HL-60 (cell line): ENCODE results near the gene CENPC.

Experiments used
- CTCF ChIP-seq: IDR thresholded peaks from one replicate; pipeline ENCODE4 v1.5.1; 2011; ENCODE audit warnings: low read length, control low read depth, inconsistent platforms; ENCODE audit not compliant: insufficient read depth
- GABPA ChIP-seq: IDR thresholded peaks from 2 replicates; pipeline ENCODE4 v1.6.1; 2012; ENCODE audit warnings: low read depth
- POLR2AphosphoS5 ChIP-seq: IDR thresholded peaks from 2 replicates; pipeline ENCODE4 v1.6.1; 2012; ENCODE audit warnings: low read depth
- REST ChIP-seq: IDR thresholded peaks from 2 replicates; pipeline ENCODE4 v1.6.1; 2012; ENCODE audit warnings: low read depth; ENCODE audit not compliant: insufficient replicate concordance
- SPI1 ChIP-seq: IDR thresholded peaks from 2 replicates; pipeline ENCODE4 v1.6.1; 2012; ENCODE audit warnings: low read depth, mild to moderate bottlenecking, borderline replicate concordance

- no peak for TF ChIP-seq CTCF
- TF ChIP-seq POLR2AphosphoS5: peak; percentile 95
- peak; percentile 26; the same call in 1 of the 2 replicates for TF ChIP-seq GABPA
- peak; percentile 71 for TF ChIP-seq REST
- no peak for TF ChIP-seq SPI1
Observed at GRCh38 chr4:67545199-67546003, at the start of gene CENPC.
